SK-N-SH treated with all-trans-retinoic acid at 6 μM for 48 hours (cell line): ENCODE data around the gene LHFPL3.

Source experiments
- ISL1 ChIP-seq: fragments of 250-450 bp; sonication (Bioruptor Pico); IDR thresholded peaks from 2 replicates; pipeline ENCODE4 v2.1.2; 2022; ENCODE audit warnings: mild to moderate bottlenecking, moderate library complexity
- TCF4 ChIP-seq: fragments of 250-450 bp; sonication (Bioruptor Pico); IDR thresholded peaks from 2 replicates; pipeline ENCODE4 v1.8.0; 2021; ENCODE audit warnings: mild to moderate bottlenecking, moderate library complexity, borderline replicate concordance
- ZFP30 ChIP-seq: fragments of 450-650 bp; formaldehyde crosslinking; IDR thresholded peaks from 2 replicates; pipeline ENCODE4 v1.5.0; 2022; ENCODE audit warnings: mild to moderate bottlenecking, moderate library complexity
- TF ChIP-seq, protein P1 (sequence below): fragments of 250-450 bp; sonication (Bioruptor Pico); IDR thresholded peaks from 2 replicates; pipeline ENCODE4 v1.5.1; 2021; ENCODE audit warnings: mild to moderate bottlenecking, moderate library complexity
- TF ChIP-seq, protein P2 (sequence below): fragments of 250-450 bp; sonication (Bioruptor Pico); IDR thresholded peaks from 2 replicates; pipeline ENCODE4 v1.8.0; 2020; ENCODE audit warnings: mild to moderate bottlenecking, moderate library complexity, borderline replicate concordance

DNA sequence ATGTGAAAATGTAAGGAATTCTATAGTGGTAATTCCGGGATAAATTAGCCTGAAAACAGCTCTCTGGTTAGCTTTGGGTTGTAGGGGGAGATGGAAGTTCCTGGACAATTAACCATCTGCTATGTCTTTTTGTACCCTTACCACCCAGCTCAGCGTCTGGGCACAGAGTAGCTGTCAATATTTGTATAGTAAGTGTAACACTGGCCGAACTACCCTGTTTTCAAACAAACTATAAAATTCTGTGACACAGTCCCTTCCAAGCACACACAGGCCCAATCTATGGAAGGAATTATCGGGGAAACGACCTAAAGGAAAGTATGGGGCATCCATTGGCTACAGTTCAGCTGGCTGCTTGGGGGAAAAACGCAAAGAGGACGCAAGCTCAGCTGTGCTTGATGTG lies 869 bp upstream of the LHFPL3 start:
- TF ChIP-seq ISL1 (CRISPR knock-in tag) (no peak), ZFP30 (CRISPR knock-in tag) (no peak), TCF4 (CRISPR knock-in tag) (no peak)
- TF ChIP-seq, protein P1, sequence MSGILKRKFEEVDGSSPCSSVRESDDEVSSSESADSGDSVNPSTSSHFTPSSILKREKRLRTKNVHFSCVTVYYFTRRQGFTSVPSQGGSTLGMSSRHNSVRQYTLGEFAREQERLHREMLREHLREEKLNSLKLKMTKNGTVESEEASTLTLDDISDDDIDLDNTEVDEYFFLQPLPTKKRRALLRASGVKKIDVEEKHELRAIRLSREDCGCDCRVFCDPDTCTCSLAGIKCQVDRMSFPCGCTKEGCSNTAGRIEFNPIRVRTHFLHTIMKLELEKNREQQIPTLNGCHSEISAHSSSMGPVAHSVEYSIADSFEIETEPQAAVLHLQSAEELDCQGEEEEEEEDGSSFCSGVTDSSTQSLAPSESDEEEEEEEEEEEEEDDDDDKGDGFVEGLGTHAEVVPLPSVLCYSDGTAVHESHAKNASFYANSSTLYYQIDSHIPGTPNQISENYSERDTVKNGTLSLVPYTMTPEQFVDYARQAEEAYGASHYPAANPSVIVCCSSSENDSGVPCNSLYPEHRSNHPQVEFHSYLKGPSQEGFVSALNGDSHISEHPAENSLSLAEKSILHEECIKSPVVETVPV (CRISPR knock-in tag): no peak
- TF ChIP-seq, protein P2, sequence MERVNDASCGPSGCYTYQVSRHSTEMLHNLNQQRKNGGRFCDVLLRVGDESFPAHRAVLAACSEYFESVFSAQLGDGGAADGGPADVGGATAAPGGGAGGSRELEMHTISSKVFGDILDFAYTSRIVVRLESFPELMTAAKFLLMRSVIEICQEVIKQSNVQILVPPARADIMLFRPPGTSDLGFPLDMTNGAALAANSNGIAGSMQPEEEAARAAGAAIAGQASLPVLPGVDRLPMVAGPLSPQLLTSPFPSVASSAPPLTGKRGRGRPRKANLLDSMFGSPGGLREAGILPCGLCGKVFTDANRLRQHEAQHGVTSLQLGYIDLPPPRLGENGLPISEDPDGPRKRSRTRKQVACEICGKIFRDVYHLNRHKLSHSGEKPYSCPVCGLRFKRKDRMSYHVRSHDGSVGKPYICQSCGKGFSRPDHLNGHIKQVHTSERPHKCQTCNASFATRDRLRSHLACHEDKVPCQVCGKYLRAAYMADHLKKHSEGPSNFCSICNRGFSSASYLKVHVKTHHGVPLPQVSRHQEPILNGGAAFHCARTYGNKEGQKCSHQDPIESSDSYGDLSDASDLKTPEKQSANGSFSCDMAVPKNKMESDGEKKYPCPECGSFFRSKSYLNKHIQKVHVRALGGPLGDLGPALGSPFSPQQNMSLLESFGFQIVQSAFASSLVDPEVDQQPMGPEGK (CRISPR knock-in tag): no peak
